GM21360 (cell line): ENCODE measurements around the gene CRHR2.

Experiments
- ATAC-seq: cut with Tn5 transposase; IDR thresholded peaks from one replicate; pipeline ENCODE4 v1.9.1; 2021; ENCODE audit warnings: mild to moderate bottlenecking, moderate library complexity; ENCODE audit not compliant: unreplicated experiment

The CRHR2 gene

GRCh38 chr7:30683306-30683705 lies 1.1 kb upstream of the CRHR2 start:
- ATAC-seq = no peak

GRCh38 chr7:30681815-30682211 lies 443 bp downstream of the CRHR2 start:
- no peak for ATAC-seq

- no peak for ATAC-seq
Observed at GRCh38 chr7:30681331-30681797, 892 bp downstream of the CRHR2 start.

GRCh38 chr7:30679664-30680063 lies 2.6 kb downstream of the CRHR2 start:
- no peak for ATAC-seq

GRCh38 chr7:30678805-30679204 lies 3.5 kb downstream of the CRHR2 start:
- no peak for ATAC-seq

GRCh38 chr7:30674876-30675275 lies 7.4 kb downstream of the CRHR2 start:
- no peak for ATAC-seq

GRCh38 chr7:30674420-30674819 lies 7.8 kb downstream of the CRHR2 start:
- ATAC-seq = no peak

- ATAC-seq = no peak
Observed at GRCh38 chr7:30671793-30672465, 10.3 kb downstream of the CRHR2 start.

- no peak for ATAC-seq
Observed at GRCh38 chr7:30668102-30668501, 14.2 kb downstream of the CRHR2 start.

- ATAC-seq = no peak
Observed at GRCh38 chr7:30667172-30667571, 15.1 kb downstream of the CRHR2 start.

GRCh38 chr7:30665449-30665848 lies 16.8 kb downstream of the CRHR2 start:
- ATAC-seq = no peak

- ATAC-seq = no peak
Observed at GRCh38 chr7:30665043-30665442, 17.2 kb downstream of the CRHR2 start.

GRCh38 chr7:30664184-30664885 lies 17.9 kb downstream of the CRHR2 start:
- ATAC-seq = no peak

GRCh38 chr7:30663414-30663813 lies 18.8 kb downstream of the CRHR2 start:
- ATAC-seq = no peak

- no peak for ATAC-seq
Observed at GRCh38 chr7:30662431-30662939, 19.8 kb downstream of the CRHR2 start.

- no peak for ATAC-seq
Observed at GRCh38 chr7:30661926-30662325, 20.3 kb downstream of the CRHR2 start.

GRCh38 chr7:30660331-30661255 lies 21.7 kb downstream of the CRHR2 start:
- ATAC-seq = no peak

GRCh38 chr7:30659312-30659711 lies 22.9 kb downstream of the CRHR2 start:
- no peak for ATAC-seq

- no peak for ATAC-seq
Observed at GRCh38 chr7:30658479-30659074, 23.7 kb downstream of the CRHR2 start.

GRCh38 chr7:30657131-30657530 lies 25.1 kb downstream of the CRHR2 start:
- no peak for ATAC-seq
